KOPT-K1 (cell line): ENCODE data around the gene PTPRK.

ENCODE experiments used
- H3K27ac ChIP-seq: fragments of 200-600 bp; sonication (generic); 2 replicates; pipeline ENCODE4 v1.5.1; 2016; ENCODE audit warnings: antibody characterized with exemption, mild to moderate bottlenecking, low read depth, low read length; ENCODE audit not compliant: poor library complexity, severe bottlenecking
- H3K36me3 ChIP-seq: fragments of 200-600 bp; sonication (generic); 2 replicates; pipeline ENCODE4 v1.5.1; 2017; ENCODE audit warnings: antibody characterized with exemption, mild to moderate bottlenecking, low read length, moderate library complexity; ENCODE audit not compliant: insufficient read depth
- H3K9me3 ChIP-seq: fragments of 200-600 bp; sonication (generic); 2 replicates; pipeline ENCODE4 v1.5.1; 2017; ENCODE audit warnings: antibody characterized with exemption, low read length, mild to moderate bottlenecking; ENCODE audit not compliant: insufficient read depth, poor library complexity, severe bottlenecking

PTPRK gene

GRCh38 chr6:128209771-128210170 is 310.6 kb downstream of the PTPRK start:
- Histone ChIP-seq H3K36me3 (no peaks in the 10 kb centered on the region), H3K9me3 (no peaks in the 10 kb centered on the region), H3K27ac (no peak overlapping the region)

- no peak overlapping the region for H3K27ac ChIP-seq
- no peaks in the 10 kb centered on the region for H3K36me3 ChIP-seq
- H3K9me3 ChIP-seq = no peaks in the 10 kb centered on the region
Observed at GRCh38 chr6:128208851-128209580, 311.4 kb downstream of the PTPRK start.

- no peaks in the 10 kb centered on the region for H3K36me3 ChIP-seq
- no peak overlapping the region for H3K27ac ChIP-seq
- H3K9me3 ChIP-seq = no peaks in the 10 kb centered on the region
Observed at GRCh38 chr6:128208078-128208477, 312.3 kb downstream of the PTPRK start.

GRCh38 chr6:128206610-128207426 is 313.6 kb downstream of the PTPRK start:
- Histone ChIP-seq H3K27ac (no peak overlapping the region), H3K36me3 (no peaks in the 10 kb centered on the region), H3K9me3 (peaks cover 11% of the 10 kb centered on the region)

GRCh38 chr6:128204616-128205015 is 315.8 kb downstream of the PTPRK start:
- Histone ChIP-seq H3K36me3 (no peaks in the 10 kb centered on the region), H3K9me3 (peaks cover 11% of the 10 kb centered on the region), H3K27ac (no peak overlapping the region)

GRCh38 chr6:128202169-128202765 is 318.1 kb downstream of the PTPRK start:
- Histone ChIP-seq H3K27ac (no peak overlapping the region), H3K9me3 (peaks cover 11% of the 10 kb centered on the region), H3K36me3 (no peaks in the 10 kb centered on the region)

GRCh38 chr6:128200789-128201188 is 319.6 kb downstream of the PTPRK start:
- Histone ChIP-seq H3K9me3 (peaks cover 11% of the 10 kb centered on the region), H3K36me3 (no peaks in the 10 kb centered on the region)

GRCh38 chr6:128199461-128199860 is 320.9 kb downstream of the PTPRK start:
- no peak overlapping the region for H3K27ac ChIP-seq
- H3K9me3 ChIP-seq = peaks cover 11% of the 10 kb centered on the region
- no peaks in the 10 kb centered on the region for H3K36me3 ChIP-seq

More at GRCh38 chr6:128200789-128201188, 319.6 kb downstream of the PTPRK start:
- no peak overlapping the region for H3K27ac ChIP-seq

GRCh38 chr6:128192972-128193371 is 327.4 kb downstream of the PTPRK start:
- no peaks in the 10 kb centered on the region for H3K36me3 ChIP-seq
- no peaks in the 10 kb centered on the region for H3K9me3 ChIP-seq
- H3K27ac ChIP-seq = no peak overlapping the region

GRCh38 chr6:128188678-128189077 is 331.7 kb downstream of the PTPRK start:
- H3K27ac ChIP-seq = no peak overlapping the region
- no peaks in the 10 kb centered on the region for H3K9me3 ChIP-seq
- no peaks in the 10 kb centered on the region; the same call in 1 of the 2 replicates for H3K36me3 ChIP-seq

GRCh38 chr6:128186729-128187128 is 333.7 kb downstream of the PTPRK start:
- no peaks in the 10 kb centered on the region; the same call in 1 of the 2 replicates for H3K36me3 ChIP-seq

GRCh38 chr6:128179876-128180438 is 340.4 kb downstream of the PTPRK start:
- Histone ChIP-seq H3K9me3 (no peaks in the 10 kb centered on the region), H3K27ac (no peak overlapping the region), H3K36me3 (no peaks in the 10 kb centered on the region; the same call in 1 of the 2 replicates)

More at GRCh38 chr6:128186729-128187128, 333.7 kb downstream of the PTPRK start:
- Histone ChIP-seq H3K9me3 (no peaks in the 10 kb centered on the region), H3K27ac (no peak overlapping the region)

- H3K27ac ChIP-seq = no peak overlapping the region
- H3K36me3 ChIP-seq = no peaks in the 10 kb centered on the region
- no peaks in the 10 kb centered on the region for H3K9me3 ChIP-seq
Observed at GRCh38 chr6:128174724-128175123, 345.7 kb downstream of the PTPRK start.

GRCh38 chr6:128172752-128173682 is 347.4 kb downstream of the PTPRK start:
- no peaks in the 10 kb centered on the region for H3K36me3 ChIP-seq
- H3K27ac ChIP-seq = no peak overlapping the region
- peaks cover 5% of the 10 kb centered on the region for H3K9me3 ChIP-seq
